HS-5 (cell line): ENCODE results near the gene ATP5F1A.
"Not testable (repeated sequence)": the region's sequence is repeated elsewhere in the genome, so short reads cannot be mapped to it uniquely, and the experiment has no call there.

Source experiments
- DNase-seq: peaks from one replicate; pipeline ENCODE4 v3.0.0-alpha.2; 2012; ENCODE audit warnings: low read depth

ATP5F1A gene

DNA sequence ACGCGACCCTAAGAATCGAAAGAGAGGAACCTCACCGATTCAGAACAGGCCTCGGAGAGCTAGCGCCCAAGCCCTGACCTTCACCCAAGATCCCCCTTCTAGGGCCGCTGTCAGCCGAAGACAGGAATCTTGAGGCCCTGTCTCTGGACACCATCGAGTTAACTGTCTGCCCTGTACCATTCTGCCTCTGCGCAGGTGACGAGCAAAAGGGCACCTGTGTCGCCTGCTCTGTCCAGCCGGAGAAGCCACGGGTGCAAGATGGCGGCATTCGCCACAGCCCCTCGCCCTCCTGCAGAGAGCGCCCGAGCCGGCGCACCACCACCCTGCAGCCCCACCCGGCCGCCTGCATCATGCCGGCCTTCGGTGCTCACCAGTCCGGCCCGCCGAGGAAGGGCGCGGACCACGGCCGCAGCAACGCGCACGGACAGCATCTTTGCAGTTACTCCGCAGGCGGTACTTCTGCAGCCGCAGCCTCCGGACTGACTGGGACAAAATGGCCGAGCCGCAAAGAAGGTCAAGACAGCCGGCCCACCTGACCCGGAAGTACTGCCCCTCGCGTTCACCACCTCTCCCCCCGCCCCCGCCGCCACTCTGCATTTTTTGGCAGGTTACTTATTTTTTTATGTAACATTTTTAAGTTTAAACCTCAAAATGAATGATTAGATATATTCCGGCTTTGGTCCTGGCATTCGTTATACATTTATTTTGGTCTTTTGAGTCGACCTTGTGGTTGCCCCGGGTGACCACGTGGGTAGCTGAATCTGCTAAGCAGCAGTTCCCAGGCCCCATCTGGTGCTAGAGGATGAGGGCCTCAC, at the start of gene ATP5F1A:
Gene ATP5F1A, minus strand, starts transcription at position 496 of the 815 bp plus-strand sequence. Its CDS starts 65 bp downstream, at position 431.
- DNase-seq: peak; percentile 35

DNA sequence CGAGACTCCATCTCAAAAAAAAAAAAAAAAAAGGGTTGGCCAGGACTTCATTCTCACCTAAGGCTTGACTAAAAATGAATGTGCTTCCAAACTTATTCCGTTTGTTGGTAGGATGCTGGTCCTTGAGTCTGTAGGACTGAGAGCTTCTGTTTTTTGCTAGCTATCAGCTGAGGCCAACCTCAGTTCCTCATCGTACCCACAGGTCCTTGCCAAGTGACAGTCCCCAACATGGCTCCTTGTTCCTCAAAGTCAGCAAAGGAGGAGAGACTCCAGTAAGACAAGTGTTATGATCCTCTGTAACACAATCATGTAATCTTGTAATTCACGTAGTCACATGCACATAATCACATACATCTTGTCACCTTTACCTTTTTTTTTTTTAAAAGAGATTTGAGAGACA, 43.1 kb upstream of the ATP5F1A start:
- DNase-seq: no peak

DNA sequence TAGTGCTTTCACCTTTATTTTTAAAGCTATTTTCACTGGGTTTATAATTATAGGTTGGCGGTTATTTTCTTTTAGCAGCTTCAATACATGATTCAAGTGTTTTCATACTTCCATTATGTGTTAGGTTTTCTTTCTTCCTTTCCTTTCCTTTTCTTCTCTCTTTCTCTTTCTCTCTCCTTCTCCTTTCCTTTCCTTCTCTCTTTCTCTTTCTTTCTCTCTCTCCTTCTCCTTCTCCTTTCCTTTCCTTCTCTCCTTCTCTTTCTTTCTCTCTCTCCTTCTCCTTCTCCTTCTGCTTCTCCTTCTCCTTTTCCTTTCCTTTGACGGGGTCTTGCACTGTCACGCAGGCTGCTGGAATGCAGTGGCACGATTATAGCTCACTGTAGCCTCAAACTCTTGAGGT, 42.1 kb upstream of the ATP5F1A start:
- no peak for DNase-seq

DNA sequence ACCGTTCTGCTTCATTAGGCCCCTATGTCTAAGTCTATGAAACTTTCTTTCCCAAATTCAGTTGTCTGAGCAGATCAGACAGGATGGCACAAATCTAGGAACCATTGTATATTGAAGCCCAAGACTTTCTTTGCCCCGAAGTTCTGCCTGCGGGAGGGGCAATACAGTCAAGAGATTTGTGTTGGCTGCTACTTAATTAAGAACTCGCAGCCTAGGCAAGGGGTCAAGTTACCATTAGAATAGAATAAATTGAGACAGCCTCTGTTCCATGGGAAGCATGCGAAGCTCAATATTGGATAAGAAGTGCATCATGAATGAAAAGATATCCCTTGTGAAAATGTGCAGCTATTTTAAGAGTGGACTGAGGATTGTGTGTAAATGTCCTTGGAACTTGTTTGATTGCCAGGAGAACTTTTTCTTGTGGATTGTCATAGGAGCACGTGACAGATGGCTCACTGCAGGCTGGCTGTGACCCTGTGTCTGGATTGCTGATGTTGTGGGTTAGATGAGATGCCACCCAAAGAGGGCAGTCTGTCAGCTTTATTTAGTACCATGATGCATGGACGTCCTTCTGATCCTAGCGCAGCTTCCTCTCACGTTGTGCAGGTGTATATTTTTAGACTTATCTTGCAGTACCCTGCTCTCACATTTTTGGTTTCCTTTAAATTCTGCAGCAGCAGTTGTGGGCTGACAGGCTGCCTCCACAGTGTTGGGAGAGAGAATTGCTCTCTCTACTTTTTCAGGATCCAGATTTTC, 37.0 kb upstream of the ATP5F1A start:
- DNase-seq: no peak

DNA sequence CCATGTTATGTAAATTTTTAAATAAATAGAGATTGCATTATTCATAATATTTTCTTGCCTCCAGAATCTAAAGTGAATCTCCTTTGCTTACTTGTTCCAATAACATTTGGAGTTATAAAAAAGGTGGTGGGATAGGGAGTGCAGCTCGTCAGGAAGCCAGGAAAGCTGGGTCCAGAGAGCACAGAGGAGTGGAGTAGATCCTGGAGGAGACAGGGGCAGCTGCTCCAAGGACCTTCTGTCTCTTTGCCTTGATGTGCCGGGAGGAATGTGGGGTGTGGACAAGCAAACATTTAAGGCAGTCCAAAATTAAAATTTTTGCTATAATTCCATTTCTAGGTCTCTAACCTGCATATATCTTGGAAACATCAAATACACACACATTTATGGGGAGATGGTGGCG, 35.4 kb upstream of the ATP5F1A start:
- DNase-seq: no peak

DNA sequence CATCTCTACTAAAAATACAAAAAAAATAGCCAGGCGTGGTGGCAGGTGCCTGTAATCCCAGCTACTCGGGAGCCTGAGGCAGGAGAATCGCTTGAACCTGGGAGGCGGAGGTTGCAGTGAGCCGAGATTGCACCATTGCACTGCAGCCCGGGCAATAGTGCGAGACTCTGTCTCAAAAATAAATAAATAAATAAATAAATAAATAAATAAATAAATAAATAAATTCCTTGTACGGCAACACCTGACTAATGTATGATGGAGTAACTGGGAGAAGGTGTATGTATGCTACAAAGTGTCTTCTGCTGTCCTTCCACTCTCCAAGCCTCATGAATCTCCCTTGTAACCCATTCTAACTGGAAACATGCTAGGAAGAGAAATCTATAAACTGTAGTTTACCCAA, 32.5 kb upstream of the ATP5F1A start:
- not testable (repeated sequence) for DNase-seq

DNA sequence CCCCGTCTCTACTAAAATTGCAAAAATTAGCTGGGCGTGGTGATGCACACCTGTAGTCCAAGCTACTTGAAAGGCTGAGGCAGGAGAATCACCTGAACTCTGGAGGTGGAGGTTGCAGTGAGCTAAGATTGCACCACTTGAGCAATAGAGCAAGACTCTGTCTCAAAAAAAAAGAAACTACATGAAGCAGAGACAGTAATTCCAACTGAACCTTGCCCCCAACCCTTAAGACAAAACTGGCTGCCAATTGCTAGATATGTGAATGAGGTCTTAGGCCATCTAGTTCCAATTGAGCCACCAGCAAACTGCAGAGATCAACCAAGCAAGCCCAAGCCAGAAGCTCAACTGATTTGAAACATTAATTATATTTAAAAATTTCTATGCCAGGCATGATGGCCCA, 32.0 kb upstream of the ATP5F1A start:
- DNase-seq: no peak

DNA sequence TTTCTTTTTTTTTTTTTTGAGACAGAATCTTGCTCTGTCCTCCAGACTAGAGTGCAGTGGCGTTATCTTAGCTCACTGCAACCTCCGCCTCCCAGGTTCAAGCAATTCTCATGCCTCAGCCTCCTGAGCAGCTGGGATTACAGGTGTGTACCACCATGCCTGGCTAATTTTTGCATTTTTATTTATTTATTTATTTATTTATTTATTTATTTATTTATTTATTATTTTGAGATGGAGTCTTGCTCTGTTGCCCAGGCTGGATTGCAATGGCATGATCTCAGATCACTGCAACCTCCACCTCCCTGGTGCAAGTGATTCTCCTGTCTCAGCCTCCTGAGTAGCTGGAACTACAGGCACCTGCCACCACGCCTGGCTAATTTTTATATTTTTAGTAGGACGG, 28.5 kb upstream of the ATP5F1A start:
- not testable (repeated sequence) for DNase-seq

DNA sequence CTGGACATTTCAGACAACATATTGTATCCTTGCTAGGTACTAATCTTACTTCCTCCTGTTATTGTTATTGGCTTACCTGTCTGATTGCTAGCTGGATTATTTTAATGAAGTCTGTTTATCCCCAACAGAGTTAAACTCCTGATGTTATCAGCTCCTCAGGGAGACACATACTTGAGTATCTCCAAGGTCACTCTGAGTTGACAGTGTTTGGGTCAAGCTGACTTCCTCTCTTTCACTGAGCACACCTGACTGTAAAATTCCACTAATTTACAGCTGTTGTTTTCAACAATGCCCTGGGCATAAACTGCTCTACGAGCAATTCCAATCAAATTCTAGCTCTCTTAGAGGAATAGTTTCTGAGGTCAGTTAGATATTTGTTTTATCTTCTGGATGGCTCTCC, 15.7 kb upstream of the ATP5F1A start:
- DNase-seq: no peak

DNA sequence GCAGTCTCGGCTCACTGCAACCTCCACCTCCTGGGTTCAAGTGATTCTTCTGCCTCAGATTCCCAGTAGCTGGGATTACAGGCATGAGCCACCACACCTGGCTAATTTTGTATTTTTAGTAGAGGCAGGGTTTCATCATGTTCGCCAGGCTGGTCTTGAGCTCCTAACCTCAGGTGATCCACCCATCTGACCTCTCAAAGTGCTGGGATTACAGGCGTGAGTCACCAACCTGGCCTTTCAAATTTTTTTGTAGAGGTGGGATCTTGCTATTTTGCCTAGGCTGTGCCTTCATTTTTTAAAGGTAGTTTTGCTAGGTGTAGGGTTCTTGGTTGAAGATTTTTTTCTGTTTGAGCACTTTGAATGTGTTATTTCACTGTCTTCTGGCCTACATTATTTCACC, 12.3 kb upstream of the ATP5F1A start:
- no peak for DNase-seq

DNA sequence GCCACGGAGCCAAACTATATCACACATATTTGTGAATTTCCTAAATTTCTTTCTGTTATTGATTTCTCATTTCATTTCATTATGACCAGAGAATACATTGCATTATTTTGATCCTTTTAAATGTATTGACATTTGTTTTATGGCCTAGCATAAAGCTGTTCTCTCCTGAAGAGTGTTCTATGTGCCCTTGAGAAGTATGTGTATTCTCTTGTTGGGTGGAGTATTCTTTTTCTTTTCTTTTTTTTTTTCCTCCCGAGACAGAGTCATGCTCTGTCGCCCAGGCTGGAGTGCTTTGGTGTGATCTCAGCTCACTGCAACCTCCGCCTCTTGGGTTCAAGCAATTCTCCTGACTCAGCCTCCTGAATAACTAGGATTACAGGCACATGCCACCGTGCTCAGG, 11.3 kb upstream of the ATP5F1A start:
- DNase-seq: no peak

DNA sequence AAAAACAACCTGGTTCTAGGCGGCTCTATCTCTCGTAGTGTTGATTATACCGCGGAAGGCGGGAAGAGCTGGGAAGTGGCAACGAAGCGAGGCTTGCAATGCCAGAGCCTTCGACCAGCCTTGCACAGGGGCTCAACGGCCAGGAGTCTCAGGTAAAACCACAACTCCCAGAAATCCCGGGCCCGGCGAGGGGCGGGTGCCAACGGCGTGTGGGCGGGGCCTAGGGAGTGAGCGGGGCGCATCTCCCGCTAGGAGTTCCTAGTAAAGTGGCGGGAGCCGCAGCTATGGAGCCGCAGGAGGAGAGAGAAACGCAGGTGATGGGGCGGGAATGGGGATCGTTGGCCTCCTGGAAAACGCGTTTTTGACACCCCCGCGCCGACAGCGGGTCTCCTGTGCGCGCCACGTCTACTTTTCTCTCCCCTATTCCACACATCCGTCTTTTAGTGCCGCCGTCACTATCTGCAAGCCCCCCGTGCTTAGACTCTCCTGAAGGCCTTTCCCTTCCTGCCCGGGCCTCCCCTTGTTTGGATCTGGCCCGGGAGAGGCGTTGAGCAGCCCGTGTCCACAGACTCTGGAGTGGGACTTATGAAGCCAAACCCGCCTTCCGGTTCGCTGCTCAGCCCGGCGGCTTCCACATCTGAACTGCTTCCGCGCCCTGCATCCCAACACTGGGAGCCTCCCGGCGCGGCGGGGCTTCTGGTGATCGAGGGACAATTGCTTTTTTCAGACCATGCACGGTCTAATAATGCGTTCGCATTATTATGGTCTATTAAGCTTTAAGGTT, 6.2 kb upstream of the ATP5F1A start, which contains the start of gene HAUS1:
Gene HAUS1, plus strand, starts transcription at position 258 of the 784 bp plus-strand sequence. Its CDS starts 27 bp downstream, at position 285.
- peak; percentile 25 for DNase-seq

DNA sequence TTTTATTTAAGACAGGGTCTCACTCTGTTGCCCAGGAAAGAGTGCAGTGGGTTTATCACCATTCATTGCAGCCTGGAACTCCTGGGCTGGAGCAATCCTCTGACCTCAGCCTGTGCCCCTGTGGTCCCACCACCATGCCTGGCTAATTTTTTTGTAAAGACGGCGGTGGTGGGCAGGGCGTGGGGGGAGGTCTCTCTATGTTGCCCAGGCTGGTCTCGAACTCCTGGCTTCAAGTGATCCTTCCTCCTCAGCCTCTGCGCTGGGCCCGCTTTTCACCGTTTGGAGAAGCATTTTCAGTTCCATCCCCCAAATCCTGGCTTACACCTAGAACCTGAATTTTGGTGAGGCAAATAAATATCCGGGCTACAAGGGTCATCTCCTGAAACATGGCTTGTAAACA, 1.4 kb upstream of the ATP5F1A start:
- no peak for DNase-seq

DNA sequence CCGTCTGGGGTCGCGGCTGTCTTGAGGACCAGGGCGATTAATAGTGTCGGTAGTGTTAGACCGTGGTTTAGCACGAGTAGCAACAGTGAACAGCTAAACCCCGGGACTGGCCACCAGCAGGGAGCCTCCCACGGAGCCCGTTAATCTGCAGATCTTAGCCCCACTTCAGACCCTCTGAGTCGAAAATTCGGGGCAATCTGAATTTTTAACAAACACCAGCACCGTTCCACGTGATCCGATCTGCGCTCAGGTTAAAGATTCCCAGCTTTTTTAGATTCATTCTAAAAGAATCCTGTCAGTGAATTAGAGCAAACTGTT, 479 bp upstream of the ATP5F1A start:
- DNase-seq: no peak

DNA sequence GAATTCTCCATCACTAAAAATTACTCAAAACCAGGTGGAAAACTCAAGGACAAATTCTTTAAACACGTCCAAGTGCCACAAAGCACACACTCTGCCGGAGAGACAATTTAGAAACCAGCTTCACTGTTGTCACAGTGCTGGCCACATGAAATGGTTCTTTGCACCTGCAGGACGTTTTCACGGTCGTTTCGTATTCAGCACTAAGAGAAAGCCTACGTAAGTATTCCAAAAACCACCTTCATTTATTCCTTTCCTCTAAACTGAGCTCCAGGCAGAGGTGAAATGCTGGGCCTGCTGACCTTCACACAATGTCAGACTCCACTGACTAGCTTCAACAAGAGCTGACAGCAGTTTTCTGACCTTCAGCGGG, 680 bp downstream of the ATP5F1A start:
- DNase-seq: no peak

DNA sequence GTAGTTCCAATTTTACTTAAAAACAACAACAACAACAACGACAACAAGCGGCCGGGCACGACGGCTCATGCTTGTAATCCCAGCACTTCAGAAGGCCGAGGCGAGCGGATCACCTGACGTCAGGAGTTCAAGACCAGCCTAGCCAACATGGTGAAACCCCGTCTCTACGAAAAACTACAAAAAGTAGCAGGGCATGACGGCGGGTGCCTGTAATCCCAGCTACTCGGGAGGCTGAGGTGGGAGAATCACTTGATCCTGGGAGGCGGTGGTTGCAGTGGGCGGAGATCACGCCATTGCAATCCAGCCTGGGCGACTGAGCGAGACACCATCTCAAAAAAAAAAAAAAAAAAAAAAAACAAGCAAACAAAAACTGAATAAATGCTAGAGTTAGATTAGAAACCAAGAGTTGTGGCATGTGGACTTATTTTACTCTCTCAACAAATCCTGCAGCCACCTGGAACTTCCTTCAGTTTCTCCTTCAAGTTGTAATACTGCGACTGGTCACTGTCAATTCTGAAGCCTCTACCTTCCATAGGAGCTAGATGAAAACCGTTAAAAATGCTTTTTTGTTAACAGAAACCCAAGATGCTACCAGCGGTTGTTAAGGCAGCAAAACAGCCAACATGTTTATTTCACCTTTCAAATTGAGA, 1.3 kb downstream of the ATP5F1A start:
- DNase-seq: no peak

DNA sequence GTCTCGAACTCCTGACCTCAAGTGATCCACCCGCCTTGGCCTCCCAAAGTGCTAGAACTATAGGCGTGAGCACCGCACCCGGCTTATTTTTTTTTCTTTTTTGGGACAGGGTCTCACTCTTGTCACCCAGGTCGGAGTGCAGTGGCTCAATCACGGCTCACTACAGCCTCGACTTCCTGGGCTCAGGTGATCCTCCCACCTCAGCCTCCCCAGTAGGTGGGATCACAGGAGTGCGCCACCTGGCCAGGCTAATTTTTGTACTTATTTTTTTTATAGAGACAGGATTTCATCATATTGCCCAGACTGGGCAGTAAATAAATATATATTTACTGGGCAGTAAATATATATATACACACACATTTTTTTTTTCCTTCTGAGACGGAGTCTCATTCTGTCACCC, 2.6 kb downstream of the ATP5F1A start:
- DNase-seq: no peak

DNA sequence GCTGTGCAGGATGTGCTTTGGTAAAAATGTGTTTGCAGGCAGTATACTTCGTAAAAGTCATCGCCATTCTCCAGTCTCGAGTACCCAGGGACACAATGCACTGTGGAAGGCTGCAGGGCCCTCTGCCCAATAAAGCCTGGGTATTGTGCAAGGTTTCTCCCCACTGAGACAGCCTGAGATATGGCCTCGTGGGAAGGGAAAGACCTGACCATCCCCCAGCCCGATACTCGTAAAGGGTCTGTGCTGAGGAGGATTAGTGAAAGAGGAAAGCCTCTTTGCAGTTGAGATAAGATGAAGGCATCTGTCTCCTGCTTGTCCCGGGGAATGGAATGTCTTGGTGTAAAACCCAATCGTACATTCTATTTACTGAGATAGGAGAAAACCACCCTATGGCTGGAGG, 9.6 kb downstream of the ATP5F1A start:
- DNase-seq: not testable (repeated sequence)

DNA sequence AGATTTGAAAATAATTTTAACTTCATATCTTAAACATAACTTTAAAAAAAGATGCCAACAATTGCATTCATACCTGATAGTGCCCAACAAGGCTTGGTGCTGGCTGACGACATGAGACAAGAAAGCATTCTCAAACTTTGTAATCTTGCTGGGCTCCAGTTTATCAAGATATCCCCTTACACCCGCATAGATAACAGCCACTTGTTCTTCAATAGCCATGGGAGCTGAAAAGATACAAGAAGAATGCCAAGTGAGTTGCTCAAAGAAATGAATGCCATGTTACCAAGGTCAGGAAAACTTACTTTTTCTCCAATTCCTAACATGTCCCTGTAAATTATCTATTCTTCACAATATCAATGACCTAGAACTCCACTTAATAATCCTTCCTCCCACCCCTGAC, 13.7 kb downstream of the ATP5F1A start:
- no peak for DNase-seq

DNA sequence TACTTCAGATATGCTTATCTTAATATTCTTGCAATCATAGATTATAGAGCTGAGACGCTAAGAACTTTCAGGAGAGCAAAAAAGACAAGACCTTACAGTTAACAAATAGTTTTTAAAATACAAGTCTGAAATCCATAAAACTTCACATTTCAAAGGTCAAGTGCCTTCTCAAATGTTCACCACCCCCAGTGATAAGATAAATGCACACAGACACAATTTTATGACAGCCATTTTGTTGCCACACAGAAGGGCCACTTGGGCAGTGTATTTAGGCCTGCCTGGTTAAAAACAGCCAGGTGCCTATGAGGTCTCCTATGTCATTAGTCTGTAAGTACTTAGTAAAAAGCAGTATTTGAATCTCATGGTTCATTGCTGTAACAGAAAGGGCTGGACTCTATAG, 17.9 kb downstream of the ATP5F1A start:
- DNase-seq: no peak

DNA sequence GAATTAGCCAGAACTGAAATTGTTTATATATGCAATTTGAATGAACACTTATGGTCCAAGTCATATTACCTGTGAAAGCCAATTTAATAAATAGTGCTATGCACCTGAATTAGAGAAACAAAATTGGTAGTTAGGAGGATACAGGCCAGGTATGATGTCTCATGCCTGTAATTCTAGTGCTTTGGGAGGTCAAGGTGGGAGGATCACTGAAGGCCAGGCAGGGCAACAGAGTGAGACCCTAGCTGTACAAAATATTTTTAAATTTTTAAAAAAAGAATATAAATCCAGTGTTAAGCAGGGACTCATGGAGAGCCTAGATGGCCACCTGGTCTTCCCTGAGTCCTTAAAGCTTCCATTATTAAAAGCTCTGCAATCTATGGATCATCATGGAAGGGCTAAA, 18.8 kb downstream of the ATP5F1A start:
- DNase-seq: no peak
